ENCODE results near the gene PRR7.

The PRR7 gene

GRCh38 chr5:177438468-177438867 lies 8.1 kb upstream of the PRR7 start:
- DNase-seq: no peak

GRCh38 chr5:177439518-177440053 lies 7.0 kb upstream of the PRR7 start:
- DNase-seq: no peak

- DNase-seq: no peak
Measured at GRCh38 chr5:177440211-177440989, 6.2 kb upstream of the PRR7 start.

GRCh38 chr5:177440990-177441780 lies 5.4 kb upstream of the PRR7 start:
- no peak for DNase-seq

- DNase-seq: no peak
Measured at GRCh38 chr5:177442066-177442826, 4.4 kb upstream of the PRR7 start.

GRCh38 chr5:177443144-177443983 lies 3.2 kb upstream of the PRR7 start:
- no peak for DNase-seq

- DNase-seq: no peak
Measured at GRCh38 chr5:177444106-177445051, 2.2 kb upstream of the PRR7 start.

GRCh38 chr5:177445052-177445916 lies 1.3 kb upstream of the PRR7 start:
- no peak for DNase-seq

- no peak for DNase-seq
Measured at GRCh38 chr5:177445917-177446199, 756 bp upstream of the PRR7 start.

GRCh38 chr5:177447066-177447610 lies 524 bp downstream of the PRR7 start:
- DNase-seq: no peak

- DNase-seq: no peak
Measured at GRCh38 chr5:177447611-177448243, 1.1 kb downstream of the PRR7 start.

GRCh38 chr5:177448244-177448950 lies 1.8 kb downstream of the PRR7 start:
- no peak for DNase-seq

- no peak for DNase-seq
Measured at GRCh38 chr5:177449140-177450061, 2.8 kb downstream of the PRR7 start.

- no peak for DNase-seq
Measured at GRCh38 chr5:177450667-177451424, 4.2 kb downstream of the PRR7 start.

GRCh38 chr5:177452688-177453638 lies 6.3 kb downstream of the PRR7 start:
- no peak for DNase-seq

Data from NCI-H2107 (cell line).